ENCODE data around the gene LGALS1. TPM values are rescaled to one million over a fixed set of nuclear protein-coding genes. Genes with fewer than 3 reads are reported as not detected.
A peak's percentile ranks its signal among the peaks of the same experiment; 100 is the strongest.

The LGALS1 gene
- total RNA-seq, 2 experiments from 2014 or later = 62.7 to 70.2 TPM

GRCh38 chr22:37632174-37633088, 43.0 kb upstream of the LGALS1 start:
- Mint-ChIP-seq H3K4me1 (ENCODE audit: low read depth) (peaks cover 49% of the 10 kb centered on the region), H3K27me3 (ENCODE audit: low read depth) (no peaks in the 10 kb centered on the region), H3K4me3 (no peak overlapping the region), H3K9me3 (no peaks in the 10 kb centered on the region), H3K27ac (peak overlapping the region; percentile 83), H3K36me3 (ENCODE audit: low read depth) (no peaks in the 10 kb centered on the region)
- no peak for DNase-seq
- intact Hi-C loops (cut with micrococcal nuclease) = loop anchor here (1.0 kb wide), 2 partner anchors 9 to 24 kb away; partner anchors contain the start of gene GGA1
- CTCF ChIA-PET = interaction anchor here (0.5 to 5.7 kb wide), 6 partner anchors 9 to 89 kb away, joined by 3 to 91 read pairs (median 10); partner anchors contain the start of gene NOL12

- Mint-ChIP-seq H3K9me3 (no peaks in the 10 kb centered on the region), H3K4me1 (ENCODE audit: low read depth) (peaks cover 50% of the 10 kb centered on the region), H3K27me3 (ENCODE audit: low read depth) (no peaks in the 10 kb centered on the region), H3K27ac (peak overlapping the region; percentile 83), H3K4me3 (no peak overlapping the region), H3K36me3 (ENCODE audit: low read depth) (no peaks in the 10 kb centered on the region)
- intact Hi-C loops (cut with micrococcal nuclease) = loop anchor here (1.0 kb wide), 2 partner anchors 10 to 25 kb away; partner anchors contain the start of gene GGA1
- DNase-seq = peak; percentile 35
- CTCF ChIA-PET = interaction anchor here (0.5 to 5.7 kb wide), 6 partner anchors 10 to 90 kb away, joined by 4 to 91 read pairs (median 24); partner anchors contain the start of gene NOL12
These were observed 42.3 kb upstream of the LGALS1 start for GRCh38 chr22:37633089-37633624.

- CTCF ChIA-PET = interaction anchor here (0.7 to 5.7 kb wide), 7 partner anchors 9 to 52 kb away, joined by 3 to 91 read pairs (median 17); partner anchors contain the start of genes NOL12 and PDXP
- H3K27me3 Mint-ChIP-seq (ENCODE audit: low read depth) = no peaks in the 10 kb centered on the region
- no peaks in the 10 kb centered on the region for H3K36me3 Mint-ChIP-seq (ENCODE audit: low read depth)
- peak overlapping the region; percentile 54 for H3K4me3 Mint-ChIP-seq
- intact Hi-C loops (cut with micrococcal nuclease) = loop anchor here (1.0 kb wide), 2 partner anchors 11 to 26 kb away; partner anchors contain the start of gene GGA1
- peak overlapping the region; percentile 83 for H3K27ac Mint-ChIP-seq
- peaks cover 55% of the 10 kb centered on the region for H3K4me1 Mint-ChIP-seq (ENCODE audit: low read depth)
- peak; percentile 79 for DNase-seq
- no peaks in the 10 kb centered on the region for H3K9me3 Mint-ChIP-seq
These were observed 41.6 kb upstream of the LGALS1 start for GRCh38 chr22:37633625-37634416.

- intact Hi-C loops (cut with micrococcal nuclease) = no loop called here
- Mint-ChIP-seq H3K36me3 (ENCODE audit: low read depth) (no peaks in the 10 kb centered on the region), H3K27me3 (ENCODE audit: low read depth) (no peaks in the 10 kb centered on the region), H3K4me1 (ENCODE audit: low read depth) (peaks cover 57% of the 10 kb centered on the region), H3K9me3 (no peaks in the 10 kb centered on the region), H3K27ac (peak overlapping the region; percentile 83), H3K4me3 (peak overlapping the region; percentile 54)
- DNase-seq = no peak
- CTCF ChIA-PET = interaction anchor here (0.7 to 5.7 kb wide), 6 partner anchors 9 to 48 kb away, joined by 3 to 91 read pairs (median 24); partner anchors contain the start of gene PDXP
These were observed 41.0 kb upstream of the LGALS1 start for GRCh38 chr22:37634417-37634924.

- Mint-ChIP-seq H3K36me3 (ENCODE audit: low read depth) (no peaks in the 10 kb centered on the region), H3K9me3 (no peaks in the 10 kb centered on the region), H3K4me3 (no peak overlapping the region), H3K4me1 (ENCODE audit: low read depth) (peaks cover 57% of the 10 kb centered on the region), H3K27me3 (ENCODE audit: low read depth) (no peaks in the 10 kb centered on the region), H3K27ac (peak overlapping the region; percentile 83)
- CTCF ChIA-PET = interaction anchor here (2.0 to 5.7 kb wide), 5 partner anchors 8 to 47 kb away, joined by 7 to 91 read pairs (median 32); partner anchors contain the start of gene PDXP
- no peak for DNase-seq
- intact Hi-C loops (cut with micrococcal nuclease) = no loop called here
These were observed 40.3 kb upstream of the LGALS1 start for GRCh38 chr22:37635157-37635556.

- no peak overlapping the region for H3K4me3 Mint-ChIP-seq
- H3K4me1 Mint-ChIP-seq (ENCODE audit: low read depth) = peaks cover 63% of the 10 kb centered on the region
- H3K9me3 Mint-ChIP-seq = no peaks in the 10 kb centered on the region
- CTCF ChIA-PET = interaction anchor here (0.6 to 5.7 kb wide), 8 partner anchors 9 to 323 kb away, joined by 3 to 42 read pairs (median 8); partner anchors contain the start of gene GGA1
- intact Hi-C loops (cut with micrococcal nuclease) = no loop called here
- no peak for DNase-seq
- H3K36me3 Mint-ChIP-seq (ENCODE audit: low read depth) = no peaks in the 10 kb centered on the region
- peak overlapping the region; percentile 13 for H3K27ac Mint-ChIP-seq
- H3K27me3 Mint-ChIP-seq (ENCODE audit: low read depth) = no peaks in the 10 kb centered on the region
These were observed 39.1 kb upstream of the LGALS1 start for GRCh38 chr22:37636186-37636948.

- H3K27ac Mint-ChIP-seq = peak overlapping the region; percentile 13
- H3K36me3 Mint-ChIP-seq (ENCODE audit: low read depth) = no peaks in the 10 kb centered on the region
- peaks cover 65% of the 10 kb centered on the region for H3K4me1 Mint-ChIP-seq (ENCODE audit: low read depth)
- intact Hi-C loops (cut with micrococcal nuclease) = no loop called here
- CTCF ChIA-PET = interaction anchor here (0.6 to 5.7 kb wide), 8 partner anchors 9 to 323 kb away, joined by 3 to 42 read pairs (median 8); partner anchors contain the start of gene GGA1
- no peaks in the 10 kb centered on the region for H3K27me3 Mint-ChIP-seq (ENCODE audit: low read depth)
- H3K4me3 Mint-ChIP-seq = no peak overlapping the region
- H3K9me3 Mint-ChIP-seq = no peaks in the 10 kb centered on the region
- no peak for DNase-seq
These were observed 38.5 kb upstream of the LGALS1 start for GRCh38 chr22:37636949-37637273.

GRCh38 chr22:37638391-37639069, 36.9 kb upstream of the LGALS1 start:
- Mint-ChIP-seq H3K27me3 (ENCODE audit: low read depth) (no peaks in the 10 kb centered on the region), H3K4me3 (peak overlapping the region; percentile 86), H3K4me1 (ENCODE audit: low read depth) (peaks cover 73% of the 10 kb centered on the region), H3K27ac (peak overlapping the region; percentile 40), H3K9me3 (no peaks in the 10 kb centered on the region), H3K36me3 (ENCODE audit: low read depth) (peaks cover 2% of the 10 kb centered on the region)
- intact Hi-C loops (cut with micrococcal nuclease) = no loop called here
- CTCF ChIA-PET = interaction anchor here (0.9 to 5.7 kb wide), 6 partner anchors 10 to 42 kb away, joined by 3 to 42 read pairs (median 8); partner anchors contain the start of gene GGA1
- peak; percentile 45 for DNase-seq

- H3K27me3 Mint-ChIP-seq (ENCODE audit: low read depth) = no peaks in the 10 kb centered on the region
- intact Hi-C loops (cut with micrococcal nuclease) = no loop called here
- H3K36me3 Mint-ChIP-seq (ENCODE audit: low read depth) = peaks cover 6% of the 10 kb centered on the region
- H3K4me3 Mint-ChIP-seq = peak within 1 kb of the TSS; percentile 86
- peak within 1 kb of the TSS; percentile 93 for H3K27ac Mint-ChIP-seq
- DNase-seq = peak; percentile 59
- peaks cover 71% of the 10 kb centered on the region for H3K4me1 Mint-ChIP-seq (ENCODE audit: low read depth)
- CTCF ChIA-PET = interaction anchor here (0.9 to 7.4 kb wide), 4 partner anchors 10 to 41 kb away, joined by 3 to 260 read pairs (median 22); partner anchors contain the start of genes LGALS1 and NOL12
- no peaks in the 10 kb centered on the region for H3K9me3 Mint-ChIP-seq
These were observed 36.2 kb upstream of the LGALS1 start, which contains the start of gene SH3BP1 for GRCh38 chr22:37639070-37639760. SH3BP1 (plus strand) TSS chr22:37639669; CDS start chr22:37639788, 119 bp downstream.

All from activated naive CD4-positive, alpha-beta T cell treated with anti-CD3 and anti-CD28 coated beads for 36 hours (primary cell).